Fibroblast of lung (primary cell): Measurements from ENCODE around the gene DIAPH1.

Source experiments
- CTCF ChIP-seq, 2 donors: IDR thresholded peaks in 1 of 2; conservative IDR thresholded peaks in 1 of 2; 1 replicate in 1 of 2; 2 replicates in 1 of 2; pipeline ENCODE4 v1.5.1; 2011 to 2012; ENCODE audit warnings: low read length in 2 of 2, control low read depth in 1 of 2, inconsistent platforms in 1 of 2, low read depth in 1 of 2, mild to moderate bottlenecking in 1 of 2
- EZH2 ChIP-seq: IDR thresholded peaks from 2 replicates; pipeline ENCODE4 v1.5.1; 2012; ENCODE audit warnings: low read length, control low read depth, mild to moderate bottlenecking; ENCODE audit errors: missing control alignments

GRCh38 chr5:141547488-141547887 is 71.3 kb downstream of the DIAPH1 start:
- TF ChIP-seq CTCF (conservative IDR thresholded peaks at IDR 0.05 in 1 of 2, IDR thresholded peaks at IDR 0.05 in 1 of 2; ENCODE audit: low read depth in 1 of 2, low read length in 2 of 2) = no peak
- no peak for TF ChIP-seq EZH2
